OCI-LY7 (cell line): ENCODE results near the gene BTBD6.

Source experiments
- EZH2phosphoT487 ChIP-seq: fragments of 200-600 bp; sonication (generic); IDR thresholded peaks from 2 replicates; pipeline ENCODE4 v1.6.1; 2018; ENCODE audit warnings: low read depth, borderline replicate concordance, mild to moderate bottlenecking, mixed run types, antibody characterized with exemption, low read length, moderate library complexity, mixed read lengths
- TF ChIP-seq, protein P1 (sequence below): fragments of 200-600 bp; sonication (generic); conservative IDR thresholded peaks from 2 replicates; pipeline ENCODE4 v1.5.1; 2014; ENCODE audit warnings: mild to moderate bottlenecking, antibody characterized with exemption, low read length, moderate library complexity, mixed read lengths

DNA sequence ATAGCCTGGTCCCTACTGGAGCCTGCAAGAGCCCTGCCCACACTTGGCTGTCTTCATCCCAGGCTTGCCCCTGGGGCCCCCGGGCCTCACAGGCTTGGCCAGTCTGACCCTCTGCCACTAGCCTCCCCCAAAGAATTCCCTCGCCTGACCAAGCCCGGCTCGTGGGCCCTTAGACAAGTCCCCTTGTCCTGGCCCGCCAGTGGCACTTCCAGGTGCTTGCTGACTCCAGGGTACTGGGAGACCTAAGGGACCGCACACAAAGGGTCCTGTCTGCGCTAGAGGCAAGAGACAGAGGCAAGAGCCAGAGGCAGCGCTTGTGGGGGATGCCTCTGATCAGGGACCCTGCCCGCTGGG is 5.0 kb downstream of the BTBD6 start:
- TF ChIP-seq, protein P1, sequence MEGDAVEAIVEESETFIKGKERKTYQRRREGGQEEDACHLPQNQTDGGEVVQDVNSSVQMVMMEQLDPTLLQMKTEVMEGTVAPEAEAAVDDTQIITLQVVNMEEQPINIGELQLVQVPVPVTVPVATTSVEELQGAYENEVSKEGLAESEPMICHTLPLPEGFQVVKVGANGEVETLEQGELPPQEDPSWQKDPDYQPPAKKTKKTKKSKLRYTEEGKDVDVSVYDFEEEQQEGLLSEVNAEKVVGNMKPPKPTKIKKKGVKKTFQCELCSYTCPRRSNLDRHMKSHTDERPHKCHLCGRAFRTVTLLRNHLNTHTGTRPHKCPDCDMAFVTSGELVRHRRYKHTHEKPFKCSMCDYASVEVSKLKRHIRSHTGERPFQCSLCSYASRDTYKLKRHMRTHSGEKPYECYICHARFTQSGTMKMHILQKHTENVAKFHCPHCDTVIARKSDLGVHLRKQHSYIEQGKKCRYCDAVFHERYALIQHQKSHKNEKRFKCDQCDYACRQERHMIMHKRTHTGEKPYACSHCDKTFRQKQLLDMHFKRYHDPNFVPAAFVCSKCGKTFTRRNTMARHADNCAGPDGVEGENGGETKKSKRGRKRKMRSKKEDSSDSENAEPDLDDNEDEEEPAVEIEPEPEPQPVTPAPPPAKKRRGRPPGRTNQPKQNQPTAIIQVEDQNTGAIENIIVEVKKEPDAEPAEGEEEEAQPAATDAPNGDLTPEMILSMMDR, result no peak
- no peak for TF ChIP-seq EZH2phosphoT487
